ENCODE measurements around the gene AKAP13. TPM values are rescaled to one million over a fixed set of nuclear protein-coding genes. Genes with fewer than 3 reads are reported as not detected.

AKAP13 gene
- total RNA-seq, 1 experiment from 2014 or later: 49.6 TPM

DNA sequence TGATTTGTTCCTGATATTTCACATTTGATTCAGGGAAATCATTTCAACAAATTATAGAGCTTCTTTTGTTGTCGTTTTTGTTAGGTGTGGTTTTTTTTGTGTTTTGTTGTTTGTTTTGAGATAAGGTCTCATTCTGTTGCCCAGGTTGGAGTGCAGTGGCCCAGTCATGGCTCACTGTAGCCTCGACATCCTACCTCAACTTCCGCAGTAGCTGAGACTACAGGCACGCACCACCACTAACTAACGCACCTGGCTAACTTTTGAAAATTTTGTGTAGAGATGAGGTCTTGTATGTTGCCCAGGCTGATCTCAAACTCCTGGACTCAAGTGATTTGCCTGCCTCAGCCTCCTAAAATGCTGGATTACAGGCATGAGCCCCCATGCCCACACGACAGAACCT is 177.0 kb downstream of the AKAP13 start:
- H3K4me3 Mint-ChIP-seq (ENCODE audit: unreplicated experiment): no peak overlapping the region
- ChIA-PET POLR2A (no interaction called here), CTCF (no interaction called here)
- Histone ChIP-seq H3K4me3 (ENCODE audit: low read depth, low read length) (no peak overlapping the region), H3K36me3 (ENCODE audit: control insufficient read depth, insufficient read depth, low read length) (no peaks in the 10 kb centered on the region; the same call in none of the 2 replicates), H3K4me1 (peaks cover 12% of the 10 kb centered on the region), H3K9me3 (0 out of 2 replicates have a peak, but pooled peaks cover 3% of the 10 kb centered on the region), H3K27me3 (replicated peaks; ENCODE audit: control insufficient read depth, insufficient read depth, low read length) (no peaks in the 10 kb centered on the region)
- TF ChIP-seq, protein P1, sequence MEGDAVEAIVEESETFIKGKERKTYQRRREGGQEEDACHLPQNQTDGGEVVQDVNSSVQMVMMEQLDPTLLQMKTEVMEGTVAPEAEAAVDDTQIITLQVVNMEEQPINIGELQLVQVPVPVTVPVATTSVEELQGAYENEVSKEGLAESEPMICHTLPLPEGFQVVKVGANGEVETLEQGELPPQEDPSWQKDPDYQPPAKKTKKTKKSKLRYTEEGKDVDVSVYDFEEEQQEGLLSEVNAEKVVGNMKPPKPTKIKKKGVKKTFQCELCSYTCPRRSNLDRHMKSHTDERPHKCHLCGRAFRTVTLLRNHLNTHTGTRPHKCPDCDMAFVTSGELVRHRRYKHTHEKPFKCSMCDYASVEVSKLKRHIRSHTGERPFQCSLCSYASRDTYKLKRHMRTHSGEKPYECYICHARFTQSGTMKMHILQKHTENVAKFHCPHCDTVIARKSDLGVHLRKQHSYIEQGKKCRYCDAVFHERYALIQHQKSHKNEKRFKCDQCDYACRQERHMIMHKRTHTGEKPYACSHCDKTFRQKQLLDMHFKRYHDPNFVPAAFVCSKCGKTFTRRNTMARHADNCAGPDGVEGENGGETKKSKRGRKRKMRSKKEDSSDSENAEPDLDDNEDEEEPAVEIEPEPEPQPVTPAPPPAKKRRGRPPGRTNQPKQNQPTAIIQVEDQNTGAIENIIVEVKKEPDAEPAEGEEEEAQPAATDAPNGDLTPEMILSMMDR (IDR thresholded peaks at IDR 0.05; ENCODE audit: insufficient read depth in 1 of 2, low read depth in 1 of 2, low read length in 1 of 2, severe bottlenecking in 1 of 2, unreplicated experiment in 1 of 2): no peak
- peaks cover 19% of the 10 kb centered on the region for H3K4me1 Mint-ChIP-seq (ENCODE audit: low read depth, unreplicated experiment)
- no peaks in the 10 kb centered on the region for H3K27me3 Mint-ChIP-seq (ENCODE audit: insufficient read depth, unreplicated experiment)
- no peak for DNase-seq
- no peak overlapping the region for H3K27ac Mint-ChIP-seq (ENCODE audit: unreplicated experiment)
- H3K9me3 Mint-ChIP-seq (ENCODE audit: unreplicated experiment): no peaks in the 10 kb centered on the region
- intact Hi-C loops (cut with micrococcal nuclease; ENCODE audit: unreplicated experiment): no loop called here
- peaks cover 12% of the 10 kb centered on the region for H3K36me3 Mint-ChIP-seq (ENCODE audit: insufficient read depth, unreplicated experiment)
- BruUV-seq (replicated peaks): no TSS peak

DNA sequence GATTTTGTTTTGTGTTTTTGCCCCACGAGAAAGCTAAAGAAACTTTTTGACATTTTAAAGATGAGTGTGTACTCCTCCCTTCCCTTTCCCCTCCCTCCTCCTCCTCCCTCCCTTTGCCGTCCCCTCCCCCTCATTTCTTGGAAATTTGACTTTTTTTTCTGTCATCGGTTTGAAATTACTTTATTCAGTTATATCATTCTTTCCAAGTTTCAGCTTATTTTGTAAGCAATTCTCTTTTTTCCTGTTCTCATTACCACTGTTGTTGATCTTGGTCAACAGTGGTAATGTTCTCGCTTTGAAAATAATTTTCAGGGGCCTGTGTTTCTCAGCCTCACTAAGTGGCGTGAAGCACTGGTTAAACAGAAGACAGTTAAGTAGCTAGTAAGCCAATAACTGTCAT is 178.4 kb downstream of the AKAP13 start:
- H3K36me3 ChIP-seq (ENCODE audit: control insufficient read depth, insufficient read depth, low read length): no peaks in the 10 kb centered on the region; the same call in none of the 2 replicates
- H3K4me3 Mint-ChIP-seq (ENCODE audit: unreplicated experiment): no peak overlapping the region
- H3K9me3 Mint-ChIP-seq (ENCODE audit: unreplicated experiment): no peaks in the 10 kb centered on the region
- no peaks in the 10 kb centered on the region for H3K27me3 ChIP-seq (replicated peaks; ENCODE audit: control insufficient read depth, insufficient read depth, low read length)
- ChIA-PET POLR2A (interaction anchor here (0.6 kb wide), 1 partner anchor 235 kb away, joined by 3 read pairs; no protein-coding TSS in a partner anchor), CTCF (no interaction called here)
- H3K4me1 ChIP-seq: peaks cover 20% of the 10 kb centered on the region
- no peak overlapping the region for H3K27ac Mint-ChIP-seq (ENCODE audit: unreplicated experiment)
- BruUV-seq (replicated peaks): no TSS peak
- H3K4me3 ChIP-seq (ENCODE audit: low read depth, low read length): no peak overlapping the region
- H3K27me3 Mint-ChIP-seq (ENCODE audit: insufficient read depth, unreplicated experiment): no peaks in the 10 kb centered on the region
- 0 out of 2 replicates have a peak, but pooled peaks cover 3% of the 10 kb centered on the region for H3K9me3 ChIP-seq
- no peak for DNase-seq
- peaks cover 12% of the 10 kb centered on the region for H3K36me3 Mint-ChIP-seq (ENCODE audit: insufficient read depth, unreplicated experiment)
- peaks cover 19% of the 10 kb centered on the region for H3K4me1 Mint-ChIP-seq (ENCODE audit: low read depth, unreplicated experiment)
- TF ChIP-seq, protein P1 (IDR thresholded peaks at IDR 0.05; ENCODE audit: insufficient read depth in 1 of 2, low read depth in 1 of 2, low read length in 1 of 2, severe bottlenecking in 1 of 2, unreplicated experiment in 1 of 2): no peak
- intact Hi-C loops (cut with micrococcal nuclease; ENCODE audit: unreplicated experiment): no loop called here

DNA sequence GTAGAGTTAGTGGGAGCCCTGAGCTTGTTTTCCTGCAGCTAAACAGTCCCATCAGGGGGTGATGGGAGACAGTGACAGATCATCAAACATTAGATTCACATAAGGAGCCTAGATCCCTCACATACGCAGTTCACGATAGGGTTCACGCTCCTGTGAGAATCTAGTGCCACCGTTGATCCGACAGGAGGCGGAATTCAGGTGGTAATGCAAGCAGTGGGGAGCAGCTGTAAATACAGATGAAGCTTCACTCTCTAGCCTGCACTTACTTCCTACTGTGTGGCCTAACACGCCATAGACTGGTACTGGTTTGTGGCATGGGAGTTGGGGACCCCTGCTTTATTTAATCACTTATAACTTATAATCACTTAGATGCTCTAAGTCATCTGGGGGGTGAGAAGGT is 179.1 kb downstream of the AKAP13 start:
- Mint-ChIP-seq H3K4me1 (ENCODE audit: low read depth, unreplicated experiment) (peaks cover 23% of the 10 kb centered on the region), H3K27ac (ENCODE audit: unreplicated experiment) (peak overlapping the region; percentile 39), H3K9me3 (ENCODE audit: unreplicated experiment) (no peaks in the 10 kb centered on the region), H3K27me3 (ENCODE audit: insufficient read depth, unreplicated experiment) (no peaks in the 10 kb centered on the region), H3K4me3 (ENCODE audit: unreplicated experiment) (no peak overlapping the region), H3K36me3 (ENCODE audit: insufficient read depth, unreplicated experiment) (peaks cover 7% of the 10 kb centered on the region)
- intact Hi-C loops (cut with micrococcal nuclease; ENCODE audit: unreplicated experiment): no loop called here
- TF ChIP-seq, protein P1 (IDR thresholded peaks at IDR 0.05; ENCODE audit: insufficient read depth in 1 of 2, low read depth in 1 of 2, low read length in 1 of 2, severe bottlenecking in 1 of 2, unreplicated experiment in 1 of 2): no peak
- Histone ChIP-seq H3K4me3 (ENCODE audit: low read depth, low read length) (no peak overlapping the region), H3K4me1 (peaks cover 27% of the 10 kb centered on the region), H3K9me3 (no peaks in the 10 kb centered on the region), H3K36me3 (ENCODE audit: control insufficient read depth, insufficient read depth, low read length) (no peaks in the 10 kb centered on the region; the same call in none of the 2 replicates), H3K27me3 (replicated peaks; ENCODE audit: control insufficient read depth, insufficient read depth, low read length) (no peaks in the 10 kb centered on the region)
- CTCF ChIA-PET: interaction anchor here (0.6 kb wide), 1 partner anchor 19 kb away, joined by 4 read pairs; no protein-coding TSS in a partner anchor
- no peak for DNase-seq
- POLR2A ChIA-PET: interaction anchor here (0.6 kb wide), 3 partner anchors 48 to 365 kb away, joined by 3 to 7 read pairs (median 7); no protein-coding TSS in a partner anchor
- BruUV-seq (replicated peaks): no TSS peak
